GM21526 (cell line): ENCODE results near the gene IGFL1.
"Not testable (repeated sequence)": the region's sequence is repeated elsewhere in the genome, so short reads cannot be mapped to it uniquely, and the experiment has no call there.

ENCODE experiments used
- ATAC-seq: cut with Tn5 transposase; IDR thresholded peaks from one replicate; pipeline ENCODE4 v1.9.1; 2021; ENCODE audit warnings: moderate library complexity; ENCODE audit not compliant: unreplicated experiment, low FRiP score

Gene IGFL1

GRCh38 chr19:46229442-46229841 is at the start of gene IGFL1:
IGFL1 (plus strand) TSS chr19:46229742; CDS start chr19:46229775, 33 bp downstream.
- no peak for ATAC-seq

- no peak for ATAC-seq
Measured at GRCh38 chr19:46180701-46181387, 48.7 kb upstream of the IGFL1 start.

- ATAC-seq: no peak
Measured at GRCh38 chr19:46181388-46181779, 48.2 kb upstream of the IGFL1 start.

- no peak for ATAC-seq
Measured at GRCh38 chr19:46182476-46182875, 47.1 kb upstream of the IGFL1 start.

- ATAC-seq: not testable (repeated sequence)
Measured at GRCh38 chr19:46184775-46185710, 44.5 kb upstream of the IGFL1 start.

GRCh38 chr19:46186101-46186716 is 43.3 kb upstream of the IGFL1 start:
- ATAC-seq: no peak

- no peak for ATAC-seq
Measured at GRCh38 chr19:46186717-46187101, 42.8 kb upstream of the IGFL1 start.

- no peak for ATAC-seq
Measured at GRCh38 chr19:46189971-46190888, 39.3 kb upstream of the IGFL1 start.

GRCh38 chr19:46191356-46191755 is 38.2 kb upstream of the IGFL1 start:
- no peak for ATAC-seq

GRCh38 chr19:46191972-46192371 is 37.6 kb upstream of the IGFL1 start:
- ATAC-seq: no peak

- ATAC-seq: not testable (repeated sequence)
Measured at GRCh38 chr19:46192626-46192991, 36.9 kb upstream of the IGFL1 start.

- no peak for ATAC-seq
Measured at GRCh38 chr19:46192992-46193650, 36.4 kb upstream of the IGFL1 start.

- ATAC-seq: no peak
Measured at GRCh38 chr19:46193678-46194077, 35.9 kb upstream of the IGFL1 start.

- no peak for ATAC-seq
Measured at GRCh38 chr19:46195104-46195503, 34.4 kb upstream of the IGFL1 start.

- ATAC-seq: not testable (repeated sequence)
Measured at GRCh38 chr19:46195919-46196318, 33.6 kb upstream of the IGFL1 start.

- no peak for ATAC-seq
Measured at GRCh38 chr19:46196410-46197124, 33.0 kb upstream of the IGFL1 start.

- no peak for ATAC-seq
Measured at GRCh38 chr19:46197314-46198070, 32.0 kb upstream of the IGFL1 start.

GRCh38 chr19:46198756-46199155 is 30.8 kb upstream of the IGFL1 start:
- no peak for ATAC-seq
